HEK293T (cell line): ENCODE results near the gene ZNF311.
A peak's percentile ranks its signal among the peaks of the same experiment; 100 is the strongest.

Source experiments
- CTCF ChIA-PET: fragments of 350-600 bp; formaldehyde crosslinking; extraction: SDS; loops from one replicate; lab custom pipeline; 2021; ENCODE audit warnings: antibody characterized with exemption, inconsistent platforms; lab: Yijun Ruan, JAX
- POLR2A ChIA-PET: fragments of 350-600 bp; formaldehyde crosslinking; extraction: SDS; loops from one replicate; lab custom pipeline; 2020; ENCODE audit warnings: antibody characterized with exemption, inconsistent platforms; lab: Yijun Ruan, JAX
- DNase-seq: peaks from one replicate; pipeline ENCODE4 v3.0.0; 2012; ENCODE audit warnings: mixed read lengths; ENCODE audit errors: extremely low spot score
- ARNT ChIP-seq: fragments of 450-650 bp; IDR thresholded peaks from 2 replicates; pipeline ENCODE4 v1.6.1; 2017; ENCODE audit warnings: mild to moderate bottlenecking
- BHLHE40 ChIP-seq: fragments of 450-650 bp; IDR thresholded peaks from 2 replicates; pipeline ENCODE4 v1.6.1; 2016; ENCODE audit warnings: mild to moderate bottlenecking, moderate library complexity, borderline replicate concordance
- CTBP1 ChIP-seq: fragments of 450-650 bp; IDR thresholded peaks from 2 replicates; pipeline ENCODE4 v1.6.1; 2016; ENCODE audit warnings: borderline replicate concordance
- ELF4 ChIP-seq: fragments of 450-650 bp; IDR thresholded peaks from 2 replicates; pipeline ENCODE4 v1.6.1; 2017; ENCODE audit warnings: antibody characterized with exemption
- FOXA1 ChIP-seq: fragments of 450-650 bp; IDR thresholded peaks from 2 replicates; pipeline ENCODE4 v1.6.1; 2016; ENCODE audit warnings: mild to moderate bottlenecking
- FOXK2 ChIP-seq: fragments of 450-650 bp; IDR thresholded peaks from 2 replicates; pipeline ENCODE4 v1.6.1; 2016; ENCODE audit warnings: mild to moderate bottlenecking
- FOXM1 ChIP-seq: fragments of 450-650 bp; IDR thresholded peaks from 2 replicates; pipeline ENCODE4 v1.6.1; 2017; ENCODE audit warnings: mild to moderate bottlenecking, borderline replicate concordance
- HDGF ChIP-seq: fragments of 450-650 bp; IDR thresholded peaks from 2 replicates; pipeline ENCODE4 v1.6.1; 2017; ENCODE audit warnings: antibody characterized with exemption, borderline replicate concordance
- L3MBTL2 ChIP-seq: fragments of 450-650 bp; conservative IDR thresholded peaks from 2 replicates; pipeline ENCODE4 v1.6.1; 2016; ENCODE audit warnings: mild to moderate bottlenecking
- LEF1 ChIP-seq: fragments of 450-650 bp; IDR thresholded peaks from 2 replicates; pipeline ENCODE4 v1.6.1; 2017; ENCODE audit warnings: mild to moderate bottlenecking, borderline replicate concordance
- NFRKB ChIP-seq: fragments of 450-650 bp; IDR thresholded peaks from 2 replicates; pipeline ENCODE4 v1.6.1; 2016; ENCODE audit warnings: mild to moderate bottlenecking, moderate library complexity
- PKNOX1 ChIP-seq: fragments of 450-650 bp; IDR thresholded peaks from 2 replicates; pipeline ENCODE4 v1.6.1; 2016
- SP1 ChIP-seq: fragments of 450-650 bp; IDR thresholded peaks from 2 replicates; pipeline ENCODE4 v1.6.1; 2017
- SUZ12 ChIP-seq: fragments of 450-650 bp; IDR thresholded peaks from 2 replicates; pipeline ENCODE4 v1.6.1; 2016; ENCODE audit warnings: mild to moderate bottlenecking
- TARDBP ChIP-seq: fragments of 450-650 bp; IDR thresholded peaks from 2 replicates; pipeline ENCODE4 v1.6.1; 2016
- ZNF384 ChIP-seq: fragments of 450-650 bp; IDR thresholded peaks from 2 replicates; pipeline ENCODE4 v1.6.1; 2016

ZNF311 gene

GRCh38 chr6:29008089-29008488 lies 3.0 kb upstream of the ZNF311 start:
- no peak for DNase-seq
- TF ChIP-seq TARDBP = no peak
- no peak for TF ChIP-seq HDGF
- no peak for TF ChIP-seq CTBP1
- no peak for TF ChIP-seq LEF1
- TF ChIP-seq ELF4 = no peak
- no peak for TF ChIP-seq BHLHE40
- CTCF ChIA-PET = no interaction called here
- POLR2A ChIA-PET = no interaction called here

DNA sequence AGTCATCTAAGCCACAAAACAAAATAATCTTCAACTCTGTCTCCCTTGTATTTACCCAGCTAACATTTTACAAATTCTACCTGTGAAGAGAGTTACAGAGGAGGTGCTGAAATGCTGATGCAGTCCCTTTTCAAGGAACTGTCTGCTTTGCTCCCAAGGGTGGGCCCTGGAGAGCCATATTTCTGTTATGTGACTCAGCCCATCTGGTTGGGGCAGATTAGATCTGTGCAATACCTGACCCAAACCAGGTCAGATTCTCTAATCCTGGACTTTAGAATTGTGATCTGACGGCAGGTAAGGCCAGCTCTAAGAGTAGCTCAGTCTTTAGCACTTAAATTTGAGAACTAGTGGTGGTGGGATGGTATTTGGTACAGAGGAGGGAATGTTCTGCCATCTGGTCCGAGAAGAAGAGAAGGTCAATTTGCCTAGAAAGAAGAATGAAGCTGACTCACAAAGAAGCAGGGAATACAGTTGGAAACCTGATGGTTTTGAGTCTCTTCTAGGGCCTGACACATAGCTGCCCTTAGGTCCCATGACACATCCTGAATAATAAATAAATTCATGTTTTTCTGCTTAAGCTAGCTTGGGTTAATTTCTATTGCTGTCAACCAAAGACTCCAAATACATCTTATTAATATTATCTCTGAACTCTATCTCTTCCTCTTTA lies 8.1 kb downstream of the ZNF311 start:
- no peak for DNase-seq
- ChIA-PET CTCF (no interaction called here), POLR2A (interaction anchor here (3.4 kb wide), 1 partner anchor 12 kb away, joined by 17 read pairs; no protein-coding TSS in a partner anchor)
- TF ChIP-seq TARDBP (no peak), LEF1 (no peak), HDGF (no peak), FOXK2 (no peak), L3MBTL2 (no peak), ELF4 (no peak), ARNT (no peak)

DNA sequence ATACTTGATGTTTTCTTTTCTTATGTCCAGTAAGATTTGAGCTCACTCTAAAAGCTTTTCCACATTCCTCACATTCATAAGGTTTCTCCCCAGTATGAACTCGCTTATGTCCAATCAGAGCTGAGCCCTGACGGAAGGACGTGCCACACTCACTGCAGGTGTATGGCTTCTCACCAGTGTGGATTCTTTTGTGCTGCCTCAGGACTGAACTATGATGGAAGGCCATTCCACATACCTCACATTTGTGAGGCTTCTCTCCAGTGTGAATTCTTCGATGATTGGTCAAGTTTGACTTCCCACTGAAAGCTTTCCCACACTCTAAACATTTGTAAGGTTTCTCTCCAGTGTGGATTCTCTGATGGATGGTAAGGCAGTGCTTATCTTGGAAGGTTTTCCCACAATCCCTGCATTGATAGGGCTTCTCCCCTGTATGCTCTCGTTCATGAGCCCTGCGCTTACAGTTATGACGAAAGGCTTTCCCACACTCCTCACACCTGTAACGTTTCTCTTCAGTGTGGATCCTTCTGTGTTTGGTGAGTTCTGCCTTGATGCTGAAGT lies 9.9 kb downstream of the ZNF311 start:
- no peak for DNase-seq
- TF ChIP-seq ARNT = no peak
- no peak for TF ChIP-seq FOXK2
- CTCF ChIA-PET = interaction anchor here (1.4 kb wide), 1 partner anchor 13 kb away, joined by 4 read pairs; no protein-coding TSS in a partner anchor
- POLR2A ChIA-PET = interaction anchor here (1.1 kb wide), 1 partner anchor 10 kb away, joined by 4 read pairs; no protein-coding TSS in a partner anchor

DNA sequence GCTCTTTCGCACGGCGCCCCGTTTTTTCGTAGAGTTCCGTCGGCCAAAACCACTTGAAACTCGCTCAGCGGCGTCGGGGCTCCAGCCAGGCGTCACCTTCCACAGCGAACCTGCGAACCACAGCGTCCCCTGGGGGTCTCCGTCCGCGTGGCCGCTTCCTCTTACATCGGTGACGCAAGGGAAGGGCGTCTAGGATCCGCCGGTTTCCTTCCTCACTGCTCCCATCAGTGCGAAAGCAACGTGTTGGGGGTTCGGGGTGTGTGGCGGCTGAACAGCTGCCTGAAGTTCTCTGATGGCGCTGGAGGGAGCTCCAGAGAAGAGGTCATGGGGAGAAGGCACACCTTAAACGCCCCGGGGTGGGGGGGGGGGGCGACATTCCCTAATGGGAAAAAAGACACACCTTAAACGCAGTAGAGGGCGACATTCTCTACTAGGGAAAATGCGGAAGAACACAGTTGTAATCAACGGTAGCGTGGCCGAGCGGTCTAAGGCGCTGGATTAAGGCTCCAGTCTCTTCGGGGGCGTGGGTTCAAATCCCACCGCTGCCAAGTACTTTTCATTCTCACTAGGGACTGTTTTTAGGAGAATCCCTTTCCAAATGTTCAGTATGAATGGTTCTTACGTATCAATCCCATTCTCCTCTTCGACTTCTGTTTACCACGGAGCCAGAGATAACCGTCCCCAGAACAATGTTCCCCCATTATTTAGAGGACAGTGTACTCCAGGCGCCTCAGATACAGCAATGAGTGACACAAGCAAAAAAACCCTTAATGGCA lies 16.4 kb downstream of the ZNF311 start:
- TF ChIP-seq L3MBTL2 (no peak), ELF4 (no peak), PKNOX1 (no peak), TARDBP (no peak), FOXK2 (no peak), SUZ12 (no peak), LEF1 (no peak), SP1 (no peak), ZNF384 (no peak), FOXM1 (no peak), CTBP1 (no peak), ARNT (no peak), FOXA1 (no peak), HDGF (no peak)
- CTCF ChIA-PET = no interaction called here
- POLR2A ChIA-PET = interaction anchor here (1.0 kb wide), 1 partner anchor 122 kb away, joined by 3 read pairs; no protein-coding TSS in a partner anchor
- DNase-seq = no peak

- CTCF ChIA-PET = interaction anchor here (1.5 kb wide), 1 partner anchor 31 kb away, joined by 6 read pairs; no protein-coding TSS in a partner anchor
- TF ChIP-seq SUZ12 (no peak), TARDBP (no peak), FOXA1 (no peak), L3MBTL2 (peak; percentile 95)
- POLR2A ChIA-PET = interaction anchor here (0.6 to 3.5 kb wide), 29 partner anchors 8 to 604 kb away, joined by 3 to 34 read pairs (median 4); partner anchors contain the start of gene TRIM27
- peak; percentile 86 for DNase-seq
Observed at GRCh38 chr6:28985462-28986164, 19.5 kb downstream of the ZNF311 start.

- TF ChIP-seq BHLHE40 (no peak), FOXA1 (no peak), ARNT (no peak), SP1 (no peak), NFRKB (no peak), HDGF (no peak), FOXM1 (no peak), L3MBTL2 (no peak), CTBP1 (no peak)
- DNase-seq = no peak
- ChIA-PET CTCF (interaction anchor here (0.7 to 0.8 kb wide), 2 partner anchors 22 to 190 kb away, joined by 4 to 5 read pairs; no protein-coding TSS in a partner anchor), POLR2A (interaction anchor here (1.5 to 4.3 kb wide), 6 partner anchors 14 to 146 kb away, joined by 4 to 26 read pairs (median 13); partner anchors contain the start of gene TRIM27)
Observed at GRCh38 chr6:28983838-28984237, 21.3 kb downstream of the ZNF311 start.
